Activated CD4-positive, alpha-beta T cell treated with anti-CD3 and anti-CD28 coated beads, Interleukin-10, Interleukin-2, amounts not matched to agents 100 ng/mL and 50 ng/mL, durations not matched to agents 16 hours and 8 hours (primary cell): ENCODE measurements around the gene C15orf61.

Experiments
- DNase-seq: peaks from one replicate; pipeline ENCODE4 v3.0.0-alpha.2; 2020

C15orf61 gene

DNA sequence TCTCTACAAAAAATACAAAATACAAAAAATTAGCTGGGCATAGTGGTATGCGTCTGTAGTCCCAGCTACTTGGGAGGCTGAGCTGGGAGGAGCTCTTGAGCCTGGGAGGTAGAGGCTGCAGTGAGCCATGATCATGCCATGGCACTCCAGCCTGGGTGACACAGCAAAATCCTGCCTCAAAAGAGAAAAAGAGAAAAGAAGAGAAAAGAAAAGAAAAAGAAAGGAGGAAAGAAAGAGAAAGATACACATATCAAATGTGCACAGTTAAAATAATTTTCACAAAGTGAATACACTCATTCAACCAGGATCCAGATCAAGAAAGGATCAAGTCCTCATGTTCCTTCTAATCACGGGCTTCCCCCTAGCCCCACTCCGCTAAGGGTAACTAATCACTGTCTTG lies 5.8 kb upstream of the C15orf61 start:
- DNase-seq, result no peak

DNA sequence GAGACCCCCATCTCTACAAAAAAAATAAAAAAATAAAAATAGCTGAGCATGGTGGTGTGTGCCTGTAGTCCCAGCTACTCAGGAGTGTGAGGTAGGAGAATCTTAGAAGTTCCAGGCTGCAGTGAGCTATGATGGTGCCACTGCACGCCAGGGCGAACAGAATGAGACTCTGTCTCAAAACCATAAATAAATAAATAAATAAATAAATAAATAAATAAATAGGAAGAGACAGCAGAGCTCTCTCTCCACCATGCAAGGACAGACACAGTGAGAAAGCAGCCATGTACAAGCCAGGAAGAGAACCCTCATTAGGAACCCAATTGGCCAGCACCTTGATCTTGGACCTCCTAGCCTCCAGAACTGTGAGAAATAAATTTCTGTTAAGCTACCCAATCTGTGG lies 5.4 kb upstream of the C15orf61 start:
- no peak for DNase-seq

DNA sequence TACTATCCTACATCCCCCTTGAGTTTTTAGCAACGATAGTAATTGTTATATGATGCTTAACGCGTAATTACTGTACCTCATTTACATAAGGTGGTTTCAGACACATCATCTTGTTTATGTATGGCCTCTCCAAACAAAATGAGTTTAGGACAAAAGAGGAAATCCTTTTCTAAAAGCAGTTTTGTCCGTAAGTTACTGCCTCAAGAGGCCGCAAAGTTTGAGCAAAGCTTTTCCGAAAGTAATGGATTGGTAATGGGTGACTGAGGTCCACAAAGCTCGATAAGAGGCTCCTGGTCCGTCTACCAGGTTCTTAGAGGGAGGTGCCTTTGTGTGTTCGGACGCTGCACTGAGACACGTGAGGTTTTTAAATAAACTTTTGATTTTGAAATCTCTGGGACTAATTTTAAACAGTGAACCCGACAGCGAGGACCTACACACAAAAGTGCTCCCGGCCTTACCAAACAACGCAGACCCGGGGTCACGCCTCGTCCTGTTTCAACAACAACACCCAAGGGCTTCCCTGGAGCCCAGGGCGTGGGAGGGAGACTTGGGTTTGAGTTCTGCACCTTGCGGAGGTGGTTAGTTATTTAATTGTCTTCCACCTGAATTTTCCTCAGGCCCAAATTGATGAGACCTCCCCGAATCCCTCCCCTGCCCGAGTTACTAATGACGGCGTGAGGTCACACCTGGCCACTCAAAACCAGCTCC lies 456 bp upstream of the C15orf61 start:
- DNase-seq, result no peak

DNA sequence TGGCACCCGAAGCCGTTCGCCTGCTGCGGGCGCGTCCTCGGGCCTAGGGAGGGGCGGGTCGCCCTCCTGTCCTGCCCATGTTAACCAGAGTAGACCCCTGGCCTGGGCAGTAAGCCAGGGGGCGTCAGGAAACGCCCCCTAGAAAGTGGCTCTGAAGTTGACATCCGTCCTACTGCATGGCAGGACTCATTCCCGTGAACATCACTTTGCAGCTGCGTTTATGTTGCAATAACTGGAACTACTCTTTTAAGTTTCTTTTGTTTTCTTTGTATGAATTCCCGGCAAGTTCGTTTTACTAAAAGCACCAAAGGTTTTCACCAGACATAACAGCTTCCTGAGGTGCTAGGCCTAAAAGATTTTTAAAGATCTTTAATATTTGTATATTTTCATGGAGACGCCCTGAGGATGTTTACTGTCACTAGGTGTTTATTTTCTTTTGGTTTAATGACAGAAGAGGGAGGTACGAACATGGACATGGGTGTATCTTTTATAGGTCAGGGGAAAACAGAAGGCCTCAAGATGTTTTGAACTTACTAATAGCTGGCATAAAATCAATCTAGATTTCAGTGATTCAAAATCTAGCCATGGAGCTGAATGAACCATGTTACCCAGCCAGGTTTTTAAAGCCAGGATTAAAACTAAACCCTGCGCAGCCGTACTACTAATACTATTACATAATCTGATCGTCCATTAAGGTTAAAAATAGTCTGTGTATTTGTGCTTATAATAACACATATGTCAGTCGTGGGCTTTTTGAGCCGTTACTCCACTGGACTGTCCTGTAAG lies 1.0 kb downstream of the C15orf61 start:
- DNase-seq, result peak; percentile 8

DNA sequence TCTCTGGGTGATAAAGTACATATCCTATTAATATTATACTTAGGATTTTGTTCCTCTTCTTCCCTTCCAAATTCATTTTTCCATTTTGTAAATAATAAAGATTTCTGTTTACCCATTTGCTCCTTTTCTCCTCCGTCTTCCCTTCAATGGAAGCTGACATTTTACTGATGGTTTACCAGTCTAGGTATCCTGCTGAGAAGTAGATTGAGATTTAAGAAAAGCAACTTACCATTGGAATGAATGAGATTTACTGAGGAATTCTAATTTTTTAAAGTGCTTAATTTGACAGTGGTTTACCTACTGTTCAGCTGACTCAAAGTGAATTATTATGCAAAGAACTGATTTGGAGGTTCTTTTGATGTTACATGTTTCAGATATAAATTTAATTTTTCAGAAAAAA lies 2.4 kb downstream of the C15orf61 start:
- DNase-seq, result no peak

DNA sequence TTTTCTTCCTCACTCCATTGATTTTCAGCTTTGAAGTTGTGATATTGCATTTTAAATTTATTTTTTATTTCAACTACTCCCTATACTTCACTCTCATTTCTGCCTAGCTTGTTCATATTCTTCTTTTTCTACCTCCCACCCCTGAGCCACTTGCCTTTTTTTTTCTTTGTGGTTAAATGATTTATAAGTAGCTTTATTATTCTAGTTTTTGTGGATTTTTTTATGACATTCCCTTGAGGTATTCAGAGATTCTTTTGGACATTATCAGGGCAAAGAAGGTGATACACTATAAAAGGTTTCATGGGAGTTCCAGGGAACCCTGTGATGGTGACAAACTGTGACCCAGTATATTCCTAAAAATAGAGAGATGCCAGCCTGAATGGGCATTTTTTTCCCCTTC lies 3.3 kb downstream of the C15orf61 start:
- no peak for DNase-seq

DNA sequence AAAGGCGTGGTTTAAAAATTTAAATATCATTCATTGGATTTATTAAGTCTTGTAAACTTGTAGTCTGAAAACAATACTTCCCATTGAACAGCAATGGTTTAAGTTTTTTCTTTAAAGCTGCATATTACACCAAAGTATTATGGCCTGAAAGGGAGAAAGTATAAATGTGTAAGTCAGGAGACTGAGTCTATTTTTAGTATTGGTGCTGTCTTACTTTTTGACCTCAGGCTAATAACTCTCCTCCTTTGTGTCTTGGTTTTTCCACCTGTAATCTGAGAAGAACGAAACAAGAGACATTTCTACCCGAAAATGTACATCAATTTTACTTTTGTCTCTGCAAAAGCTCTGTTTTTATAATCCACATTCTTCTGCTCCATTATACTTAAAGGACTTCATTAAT lies 7.6 kb downstream of the C15orf61 start:
- DNase-seq, result no peak

DNA sequence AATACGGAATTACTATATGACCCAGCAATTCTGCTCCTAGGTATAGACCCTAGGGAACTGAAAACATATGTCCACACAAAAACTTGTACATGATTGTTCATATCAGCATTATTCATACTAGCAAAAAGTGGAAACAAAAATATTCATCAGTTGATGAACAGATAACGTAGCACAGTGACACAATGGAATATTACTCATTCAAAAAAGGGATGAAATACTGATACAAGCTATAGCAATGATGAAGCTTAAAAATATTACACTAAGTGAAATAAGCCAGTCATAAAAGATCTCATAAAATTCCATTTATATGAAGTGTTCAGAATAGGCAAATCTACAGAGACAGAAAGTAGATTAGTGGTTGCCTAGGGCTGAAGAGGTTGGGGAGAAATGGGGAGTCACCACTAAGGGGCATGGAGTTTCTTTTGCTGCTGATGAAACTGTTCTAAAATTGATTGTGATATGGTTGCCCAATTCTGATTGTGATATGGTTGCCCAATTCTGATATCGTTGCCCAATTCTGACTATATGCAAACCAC lies 10.5 kb downstream of the C15orf61 start:
- no peak for DNase-seq

DNA sequence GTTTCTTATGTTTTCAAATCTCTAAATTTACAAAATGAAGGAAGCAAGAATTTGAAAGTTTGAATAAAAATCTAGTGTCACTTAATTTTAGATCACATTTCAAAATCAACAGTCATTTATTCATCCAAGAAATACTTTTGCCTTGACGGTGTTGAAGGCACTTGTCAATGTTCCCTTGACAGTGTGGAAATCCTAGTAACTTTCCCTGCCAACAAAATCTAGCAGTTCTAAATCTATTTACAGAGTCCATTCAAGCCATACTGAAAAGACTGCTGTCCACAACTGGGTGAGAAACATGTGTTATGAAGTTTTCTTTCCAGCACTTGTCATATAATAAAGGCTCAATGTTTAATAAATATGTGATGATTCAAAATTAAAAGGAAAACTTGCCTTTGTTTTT lies 12.9 kb downstream of the C15orf61 start:
- no peak for DNase-seq

DNA sequence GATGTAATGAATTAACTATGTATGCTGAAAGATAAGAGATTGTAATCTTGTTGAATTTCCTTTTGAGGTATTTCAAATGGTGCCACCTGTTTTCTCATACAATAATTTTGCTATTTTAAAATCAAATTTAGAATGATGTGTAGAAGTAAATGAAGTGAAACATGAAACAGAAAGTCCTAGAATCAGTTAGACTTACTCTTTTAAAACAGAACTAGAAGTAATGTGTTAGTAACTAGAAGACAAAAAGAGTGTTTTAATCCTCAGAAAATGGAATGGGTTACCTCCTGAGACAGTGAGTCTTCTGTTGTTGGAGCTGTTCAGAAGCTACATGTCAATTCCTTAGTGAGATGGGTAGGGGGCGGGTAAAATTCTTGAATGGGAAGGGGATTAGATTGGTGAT lies 13.4 kb downstream of the C15orf61 start:
- no peak for DNase-seq

DNA sequence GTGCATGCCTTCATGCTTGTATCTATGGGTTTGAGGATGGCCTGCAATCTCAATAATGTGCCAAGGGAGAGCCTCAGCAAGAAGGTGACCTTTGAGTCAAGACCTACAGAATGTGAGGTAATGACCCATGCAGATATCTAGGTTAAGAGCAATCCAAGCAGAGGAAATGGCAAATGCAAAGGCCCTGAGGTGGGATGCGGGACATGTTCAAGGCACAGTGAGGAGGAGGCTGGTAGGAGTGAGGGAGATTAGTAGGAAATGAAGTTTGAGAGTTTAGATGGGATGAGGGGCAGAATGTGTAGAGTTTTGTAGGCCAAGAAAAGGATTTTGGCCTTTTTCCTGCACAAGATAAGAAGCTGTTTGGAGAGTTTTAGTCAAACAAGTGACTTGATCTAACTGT lies 16.8 kb downstream of the C15orf61 start:
- DNase-seq, result no peak

DNA sequence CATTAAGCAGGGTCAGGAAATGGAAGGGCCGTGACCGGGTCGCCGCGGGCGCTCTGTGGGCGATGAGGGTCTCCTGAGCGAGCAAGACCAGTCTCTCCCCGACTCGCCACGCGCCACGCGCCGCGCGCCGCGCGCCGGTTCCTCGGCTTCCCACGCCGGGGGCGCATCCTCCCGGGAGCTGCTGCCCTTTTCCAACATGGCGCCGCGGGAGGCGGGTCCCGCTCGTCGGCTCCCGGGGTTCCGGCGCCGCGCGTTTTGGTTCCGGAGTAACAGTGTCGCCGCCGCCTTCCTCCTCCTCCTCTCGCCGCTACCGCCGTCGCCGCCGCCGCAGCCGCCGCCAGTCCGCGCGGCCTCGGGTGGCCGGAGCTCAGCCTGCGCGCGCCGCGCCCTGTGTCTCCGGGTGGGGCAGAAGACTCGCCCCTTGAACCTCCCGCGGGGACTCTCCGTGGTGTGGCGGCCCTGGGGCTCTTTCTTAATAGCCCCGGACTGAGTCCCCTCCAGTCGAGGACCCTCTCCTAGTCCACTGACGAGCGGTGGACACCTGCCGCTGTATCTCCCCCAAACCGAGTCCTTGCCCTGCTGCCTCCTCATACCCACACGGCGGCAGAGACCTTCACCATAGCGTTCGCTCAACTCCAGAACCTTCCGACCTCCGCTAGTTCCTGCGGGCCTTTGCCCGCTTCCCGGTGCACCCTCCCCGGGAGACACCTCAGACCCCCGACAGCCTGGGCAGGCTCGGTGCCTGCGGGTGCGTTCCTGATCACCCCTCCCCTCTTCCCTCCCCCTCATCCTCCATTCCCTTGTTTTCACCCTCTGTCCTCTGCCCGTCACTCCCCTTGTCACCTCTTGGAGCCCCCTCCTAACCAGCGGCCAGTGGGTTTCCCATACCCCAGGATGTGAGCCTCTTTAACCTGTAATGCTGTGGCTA lies 21.8 kb downstream of the C15orf61 start, which contains the start of gene MAP2K5:
MAP2K5 (plus strand) TSS at position 284 of the 928 bp plus-strand sequence; CDS start at position 917, 633 bp downstream.
- DNase-seq, result peak; percentile 89

DNA sequence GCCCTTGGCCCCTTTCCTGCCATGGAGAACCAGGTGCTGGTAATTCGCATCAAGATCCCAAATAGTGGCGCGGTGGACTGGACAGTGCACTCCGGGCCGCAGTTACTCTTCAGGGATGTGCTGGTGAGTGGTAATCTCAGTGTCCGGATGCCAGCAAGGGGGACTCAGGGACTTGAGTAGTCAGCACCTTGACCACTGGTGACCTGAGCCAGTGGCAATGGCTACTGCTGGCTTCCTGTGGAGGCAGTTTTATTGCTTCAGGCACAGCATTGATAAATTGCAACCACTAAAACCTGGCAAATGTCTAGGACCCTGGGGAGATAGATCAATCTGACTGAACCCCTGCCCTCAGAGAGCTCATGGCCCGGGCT lies 22.4 kb downstream of the C15orf61 start:
- no peak for DNase-seq

DNA sequence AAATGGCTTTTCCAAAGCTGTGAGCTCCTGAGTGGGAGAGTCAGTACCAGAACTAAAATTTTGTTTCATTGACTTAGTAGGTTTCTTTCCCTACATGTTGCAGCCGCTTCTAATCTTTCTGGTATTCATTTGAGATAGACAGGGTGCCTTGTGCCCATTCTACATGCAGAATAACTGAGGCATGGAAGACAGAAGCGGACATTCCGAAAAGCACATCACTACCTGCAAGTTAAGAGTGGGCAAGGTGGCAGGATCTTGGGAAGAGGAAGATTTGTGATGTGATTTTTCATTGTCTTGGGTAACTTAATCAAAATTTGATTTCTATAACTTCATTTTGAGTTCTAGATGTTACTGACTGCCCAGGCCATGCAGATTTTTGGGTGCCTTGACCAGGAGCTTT lies 23.5 kb downstream of the C15orf61 start:
- DNase-seq, result no peak

DNA sequence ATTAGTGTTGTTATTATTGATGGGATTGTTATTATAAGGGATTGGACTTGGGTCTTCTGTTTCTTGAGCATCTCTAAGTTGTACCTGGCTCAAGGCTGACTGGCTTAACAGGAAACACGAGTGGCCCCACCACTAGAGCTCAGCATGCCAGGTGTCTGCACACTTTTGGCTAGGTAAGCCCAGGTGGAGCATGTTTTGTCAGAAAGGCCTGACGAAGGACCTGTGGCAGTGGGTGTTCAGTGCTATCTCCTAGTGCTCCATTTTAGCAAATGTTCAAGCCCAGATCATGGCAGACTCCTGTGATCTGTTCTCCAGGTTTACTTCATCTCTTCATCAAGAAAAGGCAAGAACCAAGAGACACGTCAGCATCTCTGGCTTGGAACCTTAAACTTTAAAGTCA lies 24.9 kb downstream of the C15orf61 start:
- DNase-seq, result no peak

DNA sequence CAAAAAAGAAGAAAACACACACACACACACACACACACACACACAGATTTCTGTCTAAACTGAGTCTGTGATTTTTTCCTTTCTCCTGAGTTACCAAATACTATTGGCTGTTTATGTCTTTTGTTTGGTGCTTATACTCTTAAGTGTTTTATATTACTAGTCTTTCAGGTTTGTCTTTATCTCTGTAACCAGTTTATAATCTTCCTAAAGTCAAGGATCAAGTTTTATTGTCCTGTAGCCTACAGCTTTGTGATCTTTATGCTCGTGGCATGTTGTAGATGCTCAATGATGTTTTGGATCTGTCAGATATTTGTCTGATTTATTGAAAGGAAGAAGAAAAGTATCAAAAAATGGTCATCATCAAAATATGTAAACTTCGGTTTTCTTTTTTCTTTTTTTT lies 26.1 kb downstream of the C15orf61 start:
- no peak for DNase-seq

DNA sequence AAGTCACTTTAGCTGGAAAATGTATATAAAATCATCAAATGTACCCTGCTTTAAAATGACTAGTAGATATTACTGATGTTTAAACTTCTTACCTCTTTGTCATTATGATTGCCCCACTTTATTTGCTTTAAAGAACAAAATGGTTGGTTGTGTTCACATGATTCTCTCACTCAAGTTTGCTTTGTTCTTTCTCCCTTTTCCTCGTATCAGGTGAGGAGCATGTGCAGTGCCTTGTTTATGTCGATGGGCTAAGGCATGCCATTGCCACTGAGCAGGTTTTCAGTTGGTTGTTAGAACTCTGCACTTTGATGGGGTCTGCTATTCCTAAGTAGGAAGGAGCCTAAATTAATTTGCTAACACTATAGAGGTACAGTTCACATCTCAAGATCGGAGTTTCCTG lies 26.9 kb downstream of the C15orf61 start:
- no peak for DNase-seq

DNA sequence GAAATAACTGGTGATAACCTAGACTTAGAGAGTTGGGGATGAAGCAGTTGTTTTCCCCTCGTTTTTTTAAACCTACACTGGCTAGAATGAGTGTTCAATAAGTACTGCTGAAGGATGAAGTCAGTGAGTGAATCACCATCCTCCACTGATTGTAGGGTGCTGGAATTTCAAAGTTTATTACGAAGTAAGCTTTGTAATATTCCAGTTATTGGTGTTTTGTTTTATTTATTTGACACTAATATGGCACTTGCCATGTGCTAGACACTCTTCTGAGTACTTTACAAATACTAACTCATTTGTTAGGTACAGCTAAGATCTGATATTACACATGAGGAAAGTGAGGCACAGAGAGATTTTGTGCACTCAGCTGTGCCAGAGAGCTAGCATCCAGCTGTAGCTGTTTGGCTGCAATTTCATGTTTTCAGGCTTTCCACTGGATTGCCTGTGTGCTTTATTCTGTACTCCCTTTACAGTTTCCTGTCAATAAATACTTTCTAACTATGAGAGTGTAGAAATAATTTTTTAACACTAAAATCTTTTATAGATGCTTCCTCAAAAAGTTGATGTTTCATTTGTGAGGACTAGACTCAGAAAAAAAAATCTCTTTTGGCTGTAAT lies 27.4 kb downstream of the C15orf61 start:
- no peak for DNase-seq

DNA sequence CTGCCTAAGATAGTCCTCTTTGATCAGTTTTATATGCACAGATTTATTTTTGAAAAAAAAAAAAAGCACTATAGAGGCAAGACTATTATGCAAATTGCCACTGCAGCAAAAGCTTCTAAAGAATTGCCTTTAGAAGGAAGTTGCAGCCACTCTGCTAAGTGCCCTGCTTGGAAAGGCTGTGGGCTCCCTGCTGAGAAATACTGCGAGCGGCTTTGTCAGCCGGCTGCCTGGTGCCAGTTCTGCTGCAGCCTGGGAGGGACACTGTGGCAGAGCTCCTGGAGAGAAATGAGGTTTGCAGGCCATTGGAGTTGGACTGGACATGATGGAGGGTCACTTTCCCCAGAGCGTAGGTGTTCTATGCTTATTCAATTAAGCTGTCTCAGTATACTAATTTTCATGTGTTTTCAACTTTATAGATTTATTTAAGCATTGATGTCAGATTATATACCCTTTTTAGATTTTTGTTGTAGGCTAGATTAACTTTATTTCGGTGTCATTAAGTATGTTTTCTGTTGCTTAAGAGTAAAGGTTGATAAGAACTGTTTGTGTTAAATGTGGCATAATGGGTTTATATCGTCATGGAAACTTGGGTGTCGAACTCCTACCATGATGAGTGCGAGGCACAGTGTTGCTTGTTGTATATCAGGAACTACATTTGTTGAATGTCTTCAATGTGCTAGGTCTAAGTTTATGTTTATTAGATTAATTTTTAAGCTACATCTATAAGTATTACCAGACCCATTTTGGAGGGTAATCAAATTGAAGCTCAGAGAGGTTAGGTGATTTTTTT lies 28.1 kb downstream of the C15orf61 start:
- DNase-seq, result no peak

DNA sequence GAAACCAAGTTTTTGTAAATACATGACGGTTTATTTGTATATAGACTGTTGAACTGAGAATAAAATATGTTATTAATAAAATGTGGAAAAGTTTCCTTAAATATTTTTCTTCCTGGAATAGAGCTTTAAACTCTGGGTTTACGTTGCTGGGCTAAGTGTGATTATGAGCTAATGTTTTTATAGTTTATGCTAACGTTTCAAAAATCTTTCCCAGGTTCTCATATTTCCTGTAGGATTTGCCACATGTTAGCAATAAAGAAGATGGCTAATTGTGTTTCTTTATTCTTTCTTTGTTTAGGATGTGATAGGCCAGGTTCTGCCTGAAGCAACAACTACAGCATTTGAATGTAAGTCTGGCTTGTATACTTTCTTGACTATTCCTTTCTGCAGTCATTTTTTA lies 28.8 kb downstream of the C15orf61 start:
- DNase-seq, result no peak

DNA sequence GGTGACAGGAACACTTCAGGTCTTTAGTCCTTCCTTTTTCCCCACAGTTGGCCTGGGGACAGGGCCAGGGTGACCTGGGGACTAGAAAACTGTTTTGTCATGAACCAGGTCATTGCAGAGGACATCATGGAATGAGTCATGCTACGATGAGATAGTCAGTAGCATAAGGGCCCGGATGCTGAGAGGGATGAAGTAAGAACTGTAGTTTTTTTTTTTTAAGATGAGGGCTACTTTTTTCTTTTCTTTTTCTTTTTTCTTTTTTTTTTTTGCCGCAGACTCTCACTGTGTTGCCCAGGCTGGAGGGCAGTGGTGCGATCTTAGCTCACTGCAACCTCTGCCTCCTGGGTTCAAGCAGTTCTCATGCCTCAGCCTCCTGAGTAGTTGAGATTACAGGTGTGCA lies 29.6 kb downstream of the C15orf61 start:
- no peak for DNase-seq

DNA sequence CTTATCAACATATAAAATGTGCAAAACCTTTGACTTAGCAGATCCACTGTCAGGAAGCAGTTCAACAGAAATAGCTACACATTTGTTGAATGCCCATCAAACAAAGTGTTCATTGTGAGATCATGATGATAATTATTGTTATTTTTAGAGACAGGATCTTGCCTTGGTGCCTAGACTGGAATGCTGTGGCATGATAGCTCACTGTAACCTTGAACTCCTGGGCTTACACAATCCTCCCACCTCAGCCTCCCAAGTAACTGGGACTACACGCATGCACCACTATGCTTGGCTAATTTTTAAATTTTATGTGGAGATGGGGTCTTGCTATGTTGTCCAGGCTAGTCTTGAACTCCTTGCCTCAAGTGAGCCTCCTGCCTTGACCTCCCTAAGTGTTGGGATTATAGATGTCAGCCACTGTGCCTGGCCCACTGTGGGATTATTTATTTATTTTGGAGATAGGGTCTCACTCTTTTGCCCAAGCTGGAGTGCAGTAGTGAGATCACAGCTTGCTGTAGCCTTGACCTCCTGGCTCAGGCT lies 30.3 kb downstream of the C15orf61 start:
- DNase-seq, result no peak
